Right lobe of liver (tissue), 6 donors: ENCODE measurements around the gene TSNAXIP1. TPM values are rescaled to one million over a fixed set of nuclear protein-coding genes. Genes with fewer than 3 reads are reported as not detected.

ENCODE experiments used
- ATAC-seq, 4 donors: fragments of 200-7000 bp; cut with Tn5 transposase; one replicate each; pipeline ENCODE4 v1.9.1; 2020; ENCODE audit warnings: mild to moderate bottlenecking in 4 of 4, moderate library complexity in 4 of 4
- DNase-seq, 3 donors: peaks; one replicate each; pipeline ENCODE4 v3.0.0-alpha.2; 2020
- H3K27ac ChIP-seq, 3 donors: fragments of 200-600 bp; one replicate each; pipeline ENCODE4 v1.8.0; 2022
- H3K27me3 ChIP-seq, 2 donors: fragments of 200-600 bp; one replicate each; pipeline ENCODE4 v1.8.0; 2022
- H3K36me3 ChIP-seq, 4 donors: fragments of 200-600 bp; sonication (generic) in 1 of 4; one replicate each; pipeline versions ENCODE4 v1.5.1 to v1.8.0; 2017 to 2022; ENCODE audit warnings: control low read depth in 1 of 4
- H3K4me1 ChIP-seq, 4 donors: fragments of 200-600 bp; sonication (generic) in 1 of 4; one replicate each; pipeline versions ENCODE4 v1.5.1 to v1.8.0; 2017 to 2022; ENCODE audit warnings: control low read depth in 1 of 4
- H3K4me3 ChIP-seq, 3 donors: fragments of 200-600 bp; one replicate each; pipeline ENCODE4 v1.8.0; 2022
- H3K9me3 ChIP-seq, 4 donors: fragments of 200-600 bp; sonication (generic) in 1 of 4; one replicate each; pipeline versions ENCODE4 v1.5.1 to v1.8.0; 2017 to 2022; ENCODE audit warnings: control low read depth in 1 of 4
- POLR2A ChIP-seq: fragments of 450-650 bp; IDR thresholded peaks from one replicate; pipeline ENCODE4 v1.6.1; 2017; ENCODE audit warnings: antibody characterized with exemption, mild to moderate bottlenecking
- WGBS: methylation state at CpG from one replicate; pipeline ENCODE4 v1.1.6; 2018; ENCODE audit warnings: low coverage, low lambda C conversion rate; ENCODE audit not compliant: insufficient coverage; ENCODE audit errors: missing lambda C conversion rate; 5-methylcytosine and 5-hydroxymethylcytosine counted together
- intact Hi-C, 2 donors: fragments of 100-400 bp; cut with DNase I; formaldehyde crosslinking; loops; one replicate each; pipeline versions ENCODE4 v1.11.2 to v1.14.1; 2022
- long read RNA-seq: library from polyadenylated mRNA; unstranded; transcript quantifications from one replicate; pipeline ENCODE4 v2.0.0, GENCODE V29; 2019
- total RNA-seq, 6 experiments: library from RNA; depleted of rRNA in 2 of 6; stranded (reverse); fragments of >200 nt in 2 of 6; fragmentation: NEBNext Ultra II Directional in 3 of 6; extraction: Animal tissue kit (Norgen Biotek cat#: 25700) in 3 of 6; gene quantifications; one replicate each; pipeline versions ENCODE4 v1.1.0 to v1.2.4, GENCODE V29; 2016 to 2023
- TF ChIP-seq, protein P1 (sequence below), 4 donors: fragments of 200-600 bp in 3 of 4; fragments of 450-650 bp in 1 of 4; IDR thresholded peaks; one replicate each; pipeline versions ENCODE4 v1.5.1 to v1.8.0; 2016 to 2022; ENCODE audit warnings: antibody characterized with exemption in 4 of 4, mild to moderate bottlenecking in 2 of 4
- donor health status: DM: no; HTN: yes; CAD: no.
- donor health status: DM: no; HTN: no; CAD: no.
- donor health status: DM: no; HTN: no; CAD: no.
- donor health status: DM: no; HTN: yes; CAD: no.
- donor health status: DM: no; HTN: yes; CAD: no.

TSNAXIP1 gene, protein sequence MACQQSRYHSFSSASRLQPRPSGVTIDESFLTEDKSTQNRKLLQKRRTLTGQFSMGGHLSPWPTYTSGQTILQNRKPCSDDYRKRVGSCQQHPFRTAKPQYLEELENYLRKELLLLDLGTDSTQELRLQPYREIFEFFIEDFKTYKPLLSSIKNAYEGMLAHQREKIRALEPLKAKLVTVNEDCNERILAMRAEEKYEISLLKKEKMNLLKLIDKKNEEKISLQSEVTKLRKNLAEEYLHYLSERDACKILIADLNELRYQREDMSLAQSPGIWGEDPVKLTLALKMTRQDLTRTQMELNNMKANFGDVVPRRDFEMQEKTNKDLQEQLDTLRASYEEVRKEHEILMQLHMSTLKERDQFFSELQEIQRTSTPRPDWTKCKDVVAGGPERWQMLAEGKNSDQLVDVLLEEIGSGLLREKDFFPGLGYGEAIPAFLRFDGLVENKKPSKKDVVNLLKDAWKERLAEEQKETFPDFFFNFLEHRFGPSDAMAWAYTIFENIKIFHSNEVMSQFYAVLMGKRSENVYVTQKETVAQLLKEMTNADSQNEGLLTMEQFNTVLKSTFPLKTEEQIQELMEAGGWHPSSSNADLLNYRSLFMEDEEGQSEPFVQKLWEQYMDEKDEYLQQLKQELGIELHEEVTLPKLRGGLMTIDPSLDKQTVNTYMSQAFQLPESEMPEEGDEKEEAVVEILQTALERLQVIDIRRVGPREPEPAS
- total RNA-seq, result 1 to 10 TPM in 3 of 6 experiments, under 1 TPM in 3; 0.42 to 1.2 (median 0.99) TPM
- long read RNA-seq, result 0 reads

DNA sequence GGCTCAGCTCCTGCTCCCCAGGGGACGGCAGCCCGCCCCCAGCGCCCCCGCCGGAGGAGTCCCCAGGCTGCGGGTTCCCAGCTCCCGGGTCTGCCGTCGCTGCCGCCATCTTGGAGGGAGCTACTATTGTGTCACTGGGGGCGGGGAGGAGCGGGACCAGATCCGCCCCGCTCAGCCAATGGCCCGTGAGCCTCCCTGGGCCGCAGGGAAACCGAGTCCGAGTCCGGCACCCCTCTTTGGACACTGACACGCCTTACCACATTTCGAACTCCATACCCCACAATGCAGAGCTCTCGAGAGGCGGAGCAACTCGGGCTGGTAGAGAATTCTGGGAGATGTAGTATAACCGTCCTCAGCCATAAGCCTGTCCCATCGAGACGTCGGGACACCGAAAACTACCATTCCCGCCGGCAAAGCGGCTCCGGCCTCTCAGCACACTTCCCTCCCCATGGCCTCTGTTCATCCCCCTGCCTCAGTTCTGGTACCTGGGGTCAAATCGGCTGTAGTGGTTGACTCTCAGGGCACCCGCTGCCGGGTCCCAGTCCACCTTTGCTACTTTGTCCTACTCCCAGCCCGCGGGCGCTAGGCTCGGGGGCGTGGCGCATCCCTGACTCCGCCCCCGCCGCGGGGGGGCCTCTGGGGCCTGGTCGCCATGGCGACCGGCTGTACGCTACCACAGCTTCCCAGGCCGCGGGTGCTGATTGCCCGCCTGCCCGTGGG lies at the start of gene TSNAXIP1, which contains the start of gene RANBP10:
TSNAXIP1 (plus strand) TSS at position 462 of the 720 bp plus-strand sequence. CDS start 261 bp downstream, outside the sequence.
RANBP10 (minus strand) TSS at position 133 of the 720 bp plus-strand sequence; CDS start at position 109, 24 bp downstream.
- Histone ChIP-seq H3K27ac (peak within 1 kb of the TSS; percentile 59 to 85 (median 76)), H3K9me3 (no peaks in the 10 kb centered on the region), H3K4me3 (peak within 1 kb of the TSS; percentile 91 to 98 (median 96)), H3K27me3 (no peaks in the 10 kb centered on the region), H3K4me1 (peaks cover 0 to 26% (median 6%) of the 10 kb centered on the region in 4 donors), H3K36me3 (peaks cover 0 to 18% (median 3%) of the 10 kb centered on the region in 4 donors)
- ATAC-seq (peak; percentile 91 to 97 (median 92)), DNase-seq (peak; percentile 96 to 98 (median 98))
- WGBS, result 2% methylated on average over 11 of the region's 54 CpGs
- peak; percentile 91 for TF ChIP-seq POLR2A
- TF ChIP-seq, protein P1, sequence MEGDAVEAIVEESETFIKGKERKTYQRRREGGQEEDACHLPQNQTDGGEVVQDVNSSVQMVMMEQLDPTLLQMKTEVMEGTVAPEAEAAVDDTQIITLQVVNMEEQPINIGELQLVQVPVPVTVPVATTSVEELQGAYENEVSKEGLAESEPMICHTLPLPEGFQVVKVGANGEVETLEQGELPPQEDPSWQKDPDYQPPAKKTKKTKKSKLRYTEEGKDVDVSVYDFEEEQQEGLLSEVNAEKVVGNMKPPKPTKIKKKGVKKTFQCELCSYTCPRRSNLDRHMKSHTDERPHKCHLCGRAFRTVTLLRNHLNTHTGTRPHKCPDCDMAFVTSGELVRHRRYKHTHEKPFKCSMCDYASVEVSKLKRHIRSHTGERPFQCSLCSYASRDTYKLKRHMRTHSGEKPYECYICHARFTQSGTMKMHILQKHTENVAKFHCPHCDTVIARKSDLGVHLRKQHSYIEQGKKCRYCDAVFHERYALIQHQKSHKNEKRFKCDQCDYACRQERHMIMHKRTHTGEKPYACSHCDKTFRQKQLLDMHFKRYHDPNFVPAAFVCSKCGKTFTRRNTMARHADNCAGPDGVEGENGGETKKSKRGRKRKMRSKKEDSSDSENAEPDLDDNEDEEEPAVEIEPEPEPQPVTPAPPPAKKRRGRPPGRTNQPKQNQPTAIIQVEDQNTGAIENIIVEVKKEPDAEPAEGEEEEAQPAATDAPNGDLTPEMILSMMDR (IDR thresholded peaks at IDR 0.05), result no peak
- intact Hi-C loops, result loop anchor here in 1 of 2 donors (10.0 kb wide), 1 partner anchor 132 kb away; no protein-coding TSS in a partner anchor

DNA sequence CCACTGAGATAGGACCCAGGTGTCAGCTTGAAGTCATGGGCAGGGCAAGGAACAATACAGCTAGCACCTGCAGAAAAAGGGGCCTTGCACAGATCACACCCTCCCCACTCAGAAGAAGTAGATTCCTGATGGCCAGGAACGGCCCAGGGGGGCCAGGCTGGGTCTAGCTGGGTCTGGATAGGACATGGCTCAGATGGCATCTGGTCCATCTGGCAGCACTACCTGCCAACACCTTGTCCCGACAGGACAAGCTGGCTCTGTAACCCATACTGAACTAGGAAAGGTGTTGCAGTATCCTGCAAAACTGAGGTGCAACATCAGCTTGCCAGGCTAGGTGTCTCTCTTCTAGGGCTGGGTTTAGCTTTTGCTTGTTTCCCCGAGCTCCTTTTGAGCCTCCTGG lies 48.7 kb upstream of the TSNAXIP1 start:
- intact Hi-C loops, result no loop called here
- Histone ChIP-seq H3K9me3 (no peaks in the 10 kb centered on the region), H3K27ac (no peak overlapping the region), H3K4me3 (no peak overlapping the region), H3K36me3 (peaks cover 0 to 5% (median 0%) of the 10 kb centered on the region in 4 donors), H3K27me3 (no peaks in the 10 kb centered on the region), H3K4me1 (peaks cover 0 to 29% (median 13%) of the 10 kb centered on the region in 4 donors)
- ATAC-seq, result no peak
- DNase-seq, result no peak
- TF ChIP-seq, protein P1 (IDR thresholded peaks at IDR 0.05), result no peak
- no peak for TF ChIP-seq POLR2A
- 83% methylated on average over 2 of the region's 3 CpGs for WGBS

DNA sequence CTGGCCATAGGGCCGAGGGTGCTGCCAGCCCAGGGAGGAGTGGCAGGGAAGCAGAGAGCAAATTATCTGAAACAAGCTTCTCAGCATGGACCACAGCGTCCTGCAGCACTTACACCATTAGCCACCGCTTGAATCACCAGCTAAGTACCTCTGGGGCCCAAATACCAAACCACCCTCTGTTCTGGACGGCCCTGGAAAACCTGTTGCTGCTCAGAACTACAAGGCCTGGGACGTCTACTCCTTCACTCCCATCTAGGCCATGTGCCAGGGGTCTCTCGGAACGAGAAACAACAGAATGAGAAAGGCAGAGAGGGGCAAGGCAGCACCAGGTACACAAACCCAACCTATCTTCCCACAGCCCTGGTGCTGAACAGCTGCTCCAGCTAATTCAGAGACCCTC lies 47.7 kb upstream of the TSNAXIP1 start:
- H3K27me3 ChIP-seq, result no peaks in the 10 kb centered on the region
- WGBS, result 72% methylated on average over 3 of the region's 7 CpGs
- DNase-seq, result no peak
- no peaks in the 10 kb centered on the region for H3K9me3 ChIP-seq
- peak overlapping the region in 1 of 3 donors; percentile 57 for H3K27ac ChIP-seq
- peaks cover 0 to 33% (median 14%) of the 10 kb centered on the region in 4 donors for H3K4me1 ChIP-seq
- H3K36me3 ChIP-seq, result no peaks in the 10 kb centered on the region
- intact Hi-C loops, result no loop called here
- TF ChIP-seq, protein P1 (IDR thresholded peaks at IDR 0.05), result no peak
- TF ChIP-seq POLR2A, result no peak
- ATAC-seq, result no peak
- no peak overlapping the region for H3K4me3 ChIP-seq
